HepG2 (cell line): ENCODE data around the gene AKR7A3. TPM values are rescaled to one million over a fixed set of nuclear protein-coding genes. Genes with fewer than 3 reads are reported as not detected.

Source experiments
- ATAC-seq: fragments of 200-7000 bp; cut with Tn5 transposase; 3 replicates; pipeline ENCODE4 v1.9.1; 2020; ENCODE audit warnings: mild to moderate bottlenecking, moderate library complexity
- BruUV-seq: library from RNA; stranded (reverse); fragments of 400-500 nt; replicated peaks from 2 replicates; lab custom pipeline; 2021; lab: Mats Ljungman, UMichigan
- CTCF ChIA-PET: fragments of 300-600 bp; formaldehyde crosslinking; extraction: SDS; loops from one replicate; lab custom pipeline; 2021; ENCODE audit warnings: low total read pairs, inconsistent platforms, low intra/inter-chr PET ratio; lab: Yijun Ruan, JAX
- POLR2A ChIA-PET: fragments of 350-600 bp; sonication (Branson Sonifier 250); formaldehyde crosslinking; loops from one replicate; lab custom pipeline; 2020; ENCODE audit warnings: antibody characterized with exemption, inconsistent platforms; lab: Yijun Ruan, JAX
- DNase-seq: peaks from one replicate; pipeline ENCODE4 v3.0.0-alpha.2; 2015; ENCODE audit warnings: low spot score
- FAIRE-seq: peaks from 3 replicates; lab custom pipeline; 2011; peaks lifted over from hg19 to GRCh38; lab: Jason Lieb, UNC
- H2AFZ ChIP-seq: one replicate; pipeline ENCODE4 v1.6.1; 2011; ENCODE audit warnings: low read length, inconsistent platforms
- H3K27ac ChIP-seq: fragments of 300-600 bp; 3 replicates; pipeline ENCODE4 v1.8.0; 2011; ENCODE audit warnings: mixed run types, mild to moderate bottlenecking, mixed read lengths, low read length, inconsistent platforms; ENCODE audit not compliant: insufficient read depth; ENCODE audit errors: extremely low read length
- H3K27me3 ChIP-seq, 2 experiments: fragments of 200-600 bp in 1 of 2; 2 replicates in 1 of 2; 3 replicates in 1 of 2; pipeline versions ENCODE4 v1.6.0 to v1.8.0; 2011; ENCODE audit warnings: low read length in 2 of 2, mild to moderate bottlenecking in 2 of 2, moderate library complexity in 2 of 2, inconsistent platforms in 1 of 2; ENCODE audit not compliant: insufficient read depth in 2 of 2, control insufficient read depth in 1 of 2
- H3K36me3 ChIP-seq, 2 experiments: fragments of 200-600 bp in 1 of 2; replicated peaks in 1 of 2; 2 replicates in 1 of 2; 3 replicates in 1 of 2; pipeline versions ENCODE4 v1.5.1 to v1.8.0; 2011; ENCODE audit warnings: low read length in 2 of 2, inconsistent platforms in 1 of 2; ENCODE audit not compliant: insufficient read depth in 2 of 2, control insufficient read depth in 1 of 2
- H3K4me1 ChIP-seq: 2 replicates; pipeline ENCODE4 v1.5.1; 2012; ENCODE audit warnings: low read length, inconsistent platforms; ENCODE audit not compliant: insufficient read depth
- H3K4me2 ChIP-seq: 2 replicates; pipeline ENCODE4 v1.6.0; 2011; ENCODE audit warnings: low read depth, low read length, inconsistent platforms
- H3K4me3 ChIP-seq, 3 experiments: fragments of 200-600 bp in 1 of 3; sonication (generic), shearing (Covaris generic) in 1 of 3; replicated peaks in 1 of 3; 2 replicates each; pipeline ENCODE4 v1.5.1; 2011 to 2016; ENCODE audit warnings: low read length in 3 of 3, inconsistent platforms in 2 of 3, low read depth in 2 of 3, mild to moderate bottlenecking in 2 of 3, control low read depth in 1 of 3, mixed read lengths in 1 of 3; ENCODE audit not compliant: insufficient read depth in 1 of 3
- H3K79me2 ChIP-seq: one replicate; pipeline ENCODE4 v1.6.1; 2011; ENCODE audit warnings: low read length, inconsistent platforms; ENCODE audit not compliant: insufficient read depth
- H3K9ac ChIP-seq: 2 replicates; pipeline ENCODE4 v1.6.0; 2011; ENCODE audit warnings: mild to moderate bottlenecking, low read depth, low read length, inconsistent platforms; ENCODE audit not compliant: insufficient read depth
- H3K9me3 ChIP-seq: 2 replicates; pipeline ENCODE4 v1.5.1; 2012; ENCODE audit warnings: mild to moderate bottlenecking, low read length
- H4K20me1 ChIP-seq: 2 replicates; pipeline ENCODE4 v1.6.0; 2011; ENCODE audit warnings: inconsistent platforms, mild to moderate bottlenecking, low read length, moderate library complexity; ENCODE audit not compliant: insufficient read depth
- ATAD3A ChIP-seq: sonication (generic); formaldehyde crosslinking; IDR thresholded peaks from 2 replicates; pipeline ENCODE4 v1.4.0; 2020; ENCODE audit warnings: missing genetic modification reagents
- ETV5 ChIP-seq: IDR thresholded peaks from 2 replicates; pipeline ENCODE4 v1.6.1; 2018; ENCODE audit warnings: missing biosample characterization, missing genetic modification reagents, inconsistent platforms, borderline replicate concordance
- FOXK1 ChIP-seq: sonication (generic); formaldehyde crosslinking; IDR thresholded peaks from 2 replicates; pipeline ENCODE4 v1.4.0; 2020; ENCODE audit warnings: low read depth, missing genetic modification reagents, borderline replicate concordance
- KDM5A ChIP-seq: fragments of 200-600 bp; sonication (generic); IDR thresholded peaks from 2 replicates; pipeline ENCODE4 v1.7.0; 2018; ENCODE audit warnings: antibody characterized with exemption, mild to moderate bottlenecking, low read length, borderline replicate concordance
- NKX3-1 ChIP-seq: sonication (generic); formaldehyde crosslinking; IDR thresholded peaks from 2 replicates; pipeline ENCODE4 v1.5.0; 2020; ENCODE audit warnings: missing genetic modification reagents
- PHB2 ChIP-seq: fragments of 450-650 bp; IDR thresholded peaks from 2 replicates; pipeline ENCODE4 v1.6.1; 2018; ENCODE audit not compliant: partially characterized antibody
- YEATS4 ChIP-seq: sonication (generic); formaldehyde crosslinking; IDR thresholded peaks from 2 replicates; pipeline ENCODE4 v1.4.0; 2020; ENCODE audit warnings: missing genetic modification reagents, borderline replicate concordance
- ZNF12 ChIP-seq: sonication (generic); formaldehyde crosslinking; IDR thresholded peaks from 2 replicates; pipeline ENCODE4 v1.5.0; 2020; ENCODE audit warnings: missing genetic modification reagents
- ZNF530 ChIP-seq: sonication (generic); formaldehyde crosslinking; IDR thresholded peaks from 2 replicates; pipeline ENCODE4 v1.5.0; 2020; ENCODE audit warnings: low read depth, mild to moderate bottlenecking, missing genetic modification reagents
- ZNF678 ChIP-seq: sonication (generic); formaldehyde crosslinking; IDR thresholded peaks from 2 replicates; pipeline ENCODE4 v1.4.0; 2020; ENCODE audit warnings: mild to moderate bottlenecking, missing genetic modification reagents
- ZNF720 ChIP-seq: sonication (generic); formaldehyde crosslinking; IDR thresholded peaks from 2 replicates; pipeline ENCODE4 v1.4.0; 2020; ENCODE audit warnings: missing genetic modification reagents
- ZNF75D ChIP-seq: sonication (generic); formaldehyde crosslinking; IDR thresholded peaks from 2 replicates; pipeline ENCODE4 v1.8.1; 2023; ENCODE audit warnings: missing genetic modification reagents, mild to moderate bottlenecking, borderline replicate concordance
- ZNF788 ChIP-seq: sonication (generic); formaldehyde crosslinking; IDR thresholded peaks from 2 replicates; pipeline ENCODE4 v1.5.0; 2020; ENCODE audit warnings: mild to moderate bottlenecking, missing genetic modification reagents, borderline replicate concordance
- ZSCAN29 ChIP-seq: sonication (generic); formaldehyde crosslinking; conservative IDR thresholded peaks from 2 replicates; pipeline ENCODE4 v1.4.0; 2020; ENCODE audit warnings: mild to moderate bottlenecking, missing genetic modification reagents
- WGBS: methylation state at CpG from one replicate; pipeline ENCODE4 v1.1.6; 2017; ENCODE audit warnings: low lambda C conversion rate; 5-methylcytosine and 5-hydroxymethylcytosine counted together
- in situ Hi-C: cut with HindIII; loops from 2 replicates; pipeline ENCODE4 v1.10.0; 2017; ENCODE audit warnings: low pct_unique_long_range_greater_than_20kb; ENCODE audit not compliant: extremely low pct_ligation_motif_present
- intact Hi-C: fragments of 100-400 bp; cut with micrococcal nuclease; formaldehyde crosslinking; loops from one replicate; pipeline ENCODE4 v1.10.0; 2022; ENCODE audit not compliant: unreplicated experiment
- polyA plus RNA-seq, 8 experiments: library from polyadenylated mRNA; depleted of rRNA in 3 of 8; stranded (reverse) in 7 of 8; unstranded in 1 of 8; fragments of >200 nt; fragmentation: Illumina TruSeq in 4 of 8; extraction: Trizol in 4 of 8; gene quantifications; 2 replicates each; pipeline versions ENCODE4 v1.2.1 to v1.2.3, GENCODE V29; 2011 to 2016; ENCODE audit warnings: low read depth in 4 of 8, missing spikeins in 1 of 8, mixed read lengths in 1 of 8; ENCODE audit not compliant: insufficient read depth in 1 of 8
- total RNA-seq, 5 experiments: library from RNA; depleted of rRNA; stranded (reverse); fragments of >200 nt; fragmentation: Illumina TruSeq; extraction: Trizol; gene quantifications; 2 replicates each; pipeline ENCODE4 v1.2.3, GENCODE V29; 2016; ENCODE audit warnings: low read depth in 1 of 5
- TF ChIP-seq, protein P1 (sequence below): IDR thresholded peaks from 2 replicates; pipeline ENCODE4 v1.6.1; 2016; ENCODE audit warnings: missing genetic modification reagents, missing compliant biosample characterization
- TF ChIP-seq, protein P2 (sequence below): sonication (generic); formaldehyde crosslinking; conservative IDR thresholded peaks from 2 replicates; pipeline ENCODE4 v1.4.0; 2020; ENCODE audit warnings: missing genetic modification reagents
- TF ChIP-seq, protein P3 (sequence below): fragments of 450-650 bp; IDR thresholded peaks from 2 replicates; pipeline ENCODE4 v1.6.1; 2017
- TF ChIP-seq, protein P4 (sequence below): sonication (generic); formaldehyde crosslinking; IDR thresholded peaks from 2 replicates; pipeline ENCODE4 v1.5.1; 2020; ENCODE audit warnings: missing genetic modification reagents, mild to moderate bottlenecking, borderline replicate concordance

The AKR7A3 gene
- total and polyA plus RNA-seq, 2 of the 13 experiments (the other 11 are each of a cell fraction or from before 2014, with no cell fraction given) = 0.58 to 1.00 TPM

DNA sequence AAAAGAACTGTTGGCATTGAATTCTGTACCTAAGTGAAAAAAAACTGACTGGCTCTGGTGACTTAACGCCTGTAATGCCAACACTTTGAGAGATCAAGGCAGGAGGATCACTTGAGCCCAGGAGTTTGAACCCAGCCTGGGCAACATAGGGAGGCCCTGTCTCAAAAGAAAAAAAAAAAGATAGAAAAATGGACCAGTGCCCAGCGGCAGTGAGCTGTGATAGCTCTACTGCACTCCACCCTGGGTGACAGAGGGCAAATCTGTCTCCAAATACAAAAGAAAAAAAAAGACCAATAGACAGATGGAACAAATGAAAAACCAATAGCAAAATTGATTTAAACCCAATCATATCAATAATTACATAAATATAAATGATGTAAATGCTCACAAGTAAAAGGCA is 674 bp upstream of the AKR7A3 start:
- no peak overlapping the region for H2AFZ ChIP-seq
- intact Hi-C loops = no loop called here
- no peak for FAIRE-seq
- no peak overlapping the region for H3K4me2 ChIP-seq
- no peak overlapping the region for H3K9ac ChIP-seq
- DNase-seq = no peak
- H3K9me3 ChIP-seq = no peaks in the 10 kb centered on the region
- H4K20me1 ChIP-seq = no peaks in the 10 kb centered on the region
- WGBS = 91% methylated on average over 2 of the region's 2 CpGs
- H3K36me3 ChIP-seq = 0 out of 5 replicates have a peak, but pooled peaks cover 0 to 2% of the 10 kb centered on the region in 2 experiments
- no peak overlapping the region for H3K4me3 ChIP-seq
- H3K79me2 ChIP-seq = no peaks in the 10 kb centered on the region
- ChIA-PET POLR2A (no interaction called here), CTCF (no interaction called here)
- TF ChIP-seq ZNF75D (no peak), YEATS4 (CRISPR knock-in tag) (no peak), ZNF530 (CRISPR knock-in tag) (no peak), ZNF678 (CRISPR knock-in tag) (no peak), ATAD3A (CRISPR knock-in tag) (no peak), ZNF12 (no peak), NKX3-1 (CRISPR knock-in tag) (no peak), ZNF720 (CRISPR knock-in tag) (no peak), PHB2 (no peak), ZNF788 (no peak), FOXK1 (CRISPR knock-in tag) (no peak), ZSCAN29 (CRISPR knock-in tag) (no peak), ETV5 (CRISPR knock-in tag) (no peak), KDM5A (no peak)
- TF ChIP-seq, protein P1, sequence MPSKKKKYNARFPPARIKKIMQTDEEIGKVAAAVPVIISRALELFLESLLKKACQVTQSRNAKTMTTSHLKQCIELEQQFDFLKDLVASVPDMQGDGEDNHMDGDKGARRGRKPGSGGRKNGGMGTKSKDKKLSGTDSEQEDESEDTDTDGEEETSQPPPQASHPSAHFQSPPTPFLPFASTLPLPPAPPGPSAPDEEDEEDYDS (CRISPR knock-in tag) = no peak
- TF ChIP-seq, protein P2, sequence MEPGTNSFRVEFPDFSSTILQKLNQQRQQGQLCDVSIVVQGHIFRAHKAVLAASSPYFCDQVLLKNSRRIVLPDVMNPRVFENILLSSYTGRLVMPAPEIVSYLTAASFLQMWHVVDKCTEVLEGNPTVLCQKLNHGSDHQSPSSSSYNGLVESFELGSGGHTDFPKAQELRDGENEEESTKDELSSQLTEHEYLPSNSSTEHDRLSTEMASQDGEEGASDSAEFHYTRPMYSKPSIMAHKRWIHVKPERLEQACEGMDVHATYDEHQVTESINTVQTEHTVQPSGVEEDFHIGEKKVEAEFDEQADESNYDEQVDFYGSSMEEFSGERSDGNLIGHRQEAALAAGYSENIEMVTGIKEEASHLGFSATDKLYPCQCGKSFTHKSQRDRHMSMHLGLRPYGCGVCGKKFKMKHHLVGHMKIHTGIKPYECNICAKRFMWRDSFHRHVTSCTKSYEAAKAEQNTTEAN = no peak
- TF ChIP-seq, protein P3, sequence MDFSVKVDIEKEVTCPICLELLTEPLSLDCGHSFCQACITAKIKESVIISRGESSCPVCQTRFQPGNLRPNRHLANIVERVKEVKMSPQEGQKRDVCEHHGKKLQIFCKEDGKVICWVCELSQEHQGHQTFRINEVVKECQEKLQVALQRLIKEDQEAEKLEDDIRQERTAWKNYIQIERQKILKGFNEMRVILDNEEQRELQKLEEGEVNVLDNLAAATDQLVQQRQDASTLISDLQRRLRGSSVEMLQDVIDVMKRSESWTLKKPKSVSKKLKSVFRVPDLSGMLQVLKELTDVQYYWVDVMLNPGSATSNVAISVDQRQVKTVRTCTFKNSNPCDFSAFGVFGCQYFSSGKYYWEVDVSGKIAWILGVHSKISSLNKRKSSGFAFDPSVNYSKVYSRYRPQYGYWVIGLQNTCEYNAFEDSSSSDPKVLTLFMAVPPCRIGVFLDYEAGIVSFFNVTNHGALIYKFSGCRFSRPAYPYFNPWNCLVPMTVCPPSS = no peak
- TF ChIP-seq, protein P4, sequence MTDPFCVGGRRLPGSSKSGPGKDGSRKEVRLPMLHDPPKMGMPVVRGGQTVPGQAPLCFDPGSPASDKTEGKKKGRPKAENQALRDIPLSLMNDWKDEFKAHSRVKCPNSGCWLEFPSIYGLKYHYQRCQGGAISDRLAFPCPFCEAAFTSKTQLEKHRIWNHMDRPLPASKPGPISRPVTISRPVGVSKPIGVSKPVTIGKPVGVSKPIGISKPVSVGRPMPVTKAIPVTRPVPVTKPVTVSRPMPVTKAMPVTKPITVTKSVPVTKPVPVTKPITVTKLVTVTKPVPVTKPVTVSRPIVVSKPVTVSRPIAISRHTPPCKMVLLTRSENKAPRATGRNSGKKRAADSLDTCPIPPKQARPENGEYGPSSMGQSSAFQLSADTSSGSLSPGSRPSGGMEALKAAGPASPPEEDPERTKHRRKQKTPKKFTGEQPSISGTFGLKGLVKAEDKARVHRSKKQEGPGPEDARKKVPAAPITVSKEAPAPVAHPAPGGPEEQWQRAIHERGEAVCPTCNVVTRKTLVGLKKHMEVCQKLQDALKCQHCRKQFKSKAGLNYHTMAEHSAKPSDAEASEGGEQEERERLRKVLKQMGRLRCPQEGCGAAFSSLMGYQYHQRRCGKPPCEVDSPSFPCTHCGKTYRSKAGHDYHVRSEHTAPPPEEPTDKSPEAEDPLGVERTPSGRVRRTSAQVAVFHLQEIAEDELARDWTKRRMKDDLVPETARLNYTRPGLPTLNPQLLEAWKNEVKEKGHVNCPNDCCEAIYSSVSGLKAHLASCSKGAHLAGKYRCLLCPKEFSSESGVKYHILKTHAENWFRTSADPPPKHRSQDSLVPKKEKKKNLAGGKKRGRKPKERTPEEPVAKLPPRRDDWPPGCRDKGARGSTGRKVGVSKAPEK = no peak
- H3K4me1 ChIP-seq = peaks cover 16% of the 10 kb centered on the region
- in situ Hi-C loops = no loop called here
- no TSS peak for BruUV-seq
- no peaks in the 10 kb centered on the region for H3K27me3 ChIP-seq
- ATAC-seq = no peak
- H3K27ac ChIP-seq = no peak overlapping the region
